Skeletal muscle tissue (tissue), 4 donors: ENCODE data around the gene CDT1. TPM values are rescaled to one million over a fixed set of nuclear protein-coding genes. Genes with fewer than 3 reads are reported as not detected.

Experiments
- H3K27ac ChIP-seq: one replicate; pipeline ENCODE4 v1.7.0; 2013; ENCODE audit warnings: mild to moderate bottlenecking, low read depth, low read length, inconsistent platforms
- H3K27me3 ChIP-seq, 3 donors: one replicate each; pipeline ENCODE4 v1.7.0; 2013; ENCODE audit warnings: low read length in 3 of 3; ENCODE audit not compliant: control insufficient read depth in 3 of 3, insufficient read depth in 3 of 3
- H3K36me3 ChIP-seq, 3 donors: one replicate each; pipeline ENCODE4 v1.7.0; 2013; ENCODE audit warnings: low read length in 3 of 3; ENCODE audit not compliant: control insufficient read depth in 3 of 3, insufficient read depth in 3 of 3
- H3K4me1 ChIP-seq, 3 donors: one replicate each; pipeline ENCODE4 v1.7.0; 2013; ENCODE audit warnings: low read length in 3 of 3, mild to moderate bottlenecking in 3 of 3; ENCODE audit not compliant: control insufficient read depth in 3 of 3, insufficient read depth in 3 of 3
- H3K4me3 ChIP-seq, 3 donors: one replicate each; pipeline ENCODE4 v1.7.0; 2013; ENCODE audit warnings: low read length in 3 of 3
- H3K9ac ChIP-seq, 3 donors: one replicate each; pipeline ENCODE4 v1.7.0; 2013; ENCODE audit warnings: low read length in 3 of 3, mild to moderate bottlenecking in 3 of 3, moderate library complexity in 2 of 3, low read depth in 1 of 3
- H3K9me3 ChIP-seq, 3 donors: one replicate each; pipeline ENCODE4 v1.7.0; 2013; ENCODE audit warnings: low read length in 3 of 3; ENCODE audit not compliant: control insufficient read depth in 3 of 3
- total RNA-seq: library from RNA; depleted of rRNA; stranded (reverse); fragments of >200 nt; gene quantifications from one replicate; pipeline ENCODE4 v1.2.3, GENCODE V29; 2014
- donor health status: Osteomylitis.

CDT1 gene
- total RNA-seq, 1 donor from 2014 or later, result 6.3 TPM

DNA sequence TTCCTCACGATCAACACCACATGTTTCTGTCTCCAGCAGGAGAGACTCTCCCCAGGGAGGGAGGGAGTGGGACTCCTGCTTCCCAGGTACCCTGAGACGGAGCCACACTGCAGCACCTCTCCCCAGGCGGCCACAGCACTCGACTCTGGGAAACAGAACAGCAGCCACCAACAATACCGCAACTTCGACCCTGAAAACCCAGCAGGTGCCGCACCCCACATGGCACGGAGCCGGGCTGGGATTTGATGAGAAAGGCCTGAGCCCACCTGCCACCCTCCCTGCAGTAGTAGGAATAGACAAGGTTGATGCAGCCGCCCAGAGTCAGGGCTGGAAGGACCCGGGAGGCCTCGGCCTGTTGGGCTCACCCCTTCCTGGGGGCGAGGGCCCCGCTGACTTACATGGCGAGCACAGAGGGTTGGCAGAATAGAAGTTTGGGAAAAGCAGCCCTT lies 38.7 kb downstream of the CDT1 start:
- peaks cover 13 to 17% (median 14%) of the 10 kb centered on the region in 3 donors for H3K36me3 ChIP-seq
- H3K27me3 ChIP-seq, result no peaks in the 10 kb centered on the region

DNA sequence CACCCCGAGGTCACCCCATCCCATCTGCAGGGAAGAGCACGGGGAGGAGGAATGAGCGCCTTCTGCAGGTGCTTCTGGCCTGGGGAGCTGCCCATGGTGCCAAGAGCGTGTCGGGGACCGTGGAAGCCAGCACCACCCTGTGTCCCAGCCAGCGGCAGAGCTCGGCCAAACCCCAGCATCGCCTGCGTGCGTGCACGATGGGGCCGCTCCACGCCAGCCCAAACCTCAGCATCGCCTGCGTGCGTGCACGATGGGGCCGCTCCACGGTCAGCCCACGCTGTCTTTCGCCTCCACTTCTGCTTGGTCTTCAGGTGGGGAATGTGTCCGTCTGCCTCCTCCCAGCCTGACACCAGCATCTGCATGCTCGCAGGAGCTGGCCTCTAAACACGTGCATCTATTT lies 39.2 kb downstream of the CDT1 start:
- Histone ChIP-seq H3K27ac (no peak overlapping the region), H3K36me3 (peaks cover 14 to 17% (median 14%) of the 10 kb centered on the region in 3 donors), H3K9me3 (no peaks in the 10 kb centered on the region), H3K9ac (no peak overlapping the region), H3K27me3 (no peaks in the 10 kb centered on the region), H3K4me3 (no peak overlapping the region), H3K4me1 (no peaks in the 10 kb centered on the region)

More for the DNA sequence above, 38.7 kb downstream of the CDT1 start:
- Histone ChIP-seq H3K9me3 (no peaks in the 10 kb centered on the region), H3K27ac (no peak overlapping the region), H3K9ac (no peak overlapping the region), H3K4me1 (no peaks in the 10 kb centered on the region), H3K4me3 (no peak overlapping the region)

DNA sequence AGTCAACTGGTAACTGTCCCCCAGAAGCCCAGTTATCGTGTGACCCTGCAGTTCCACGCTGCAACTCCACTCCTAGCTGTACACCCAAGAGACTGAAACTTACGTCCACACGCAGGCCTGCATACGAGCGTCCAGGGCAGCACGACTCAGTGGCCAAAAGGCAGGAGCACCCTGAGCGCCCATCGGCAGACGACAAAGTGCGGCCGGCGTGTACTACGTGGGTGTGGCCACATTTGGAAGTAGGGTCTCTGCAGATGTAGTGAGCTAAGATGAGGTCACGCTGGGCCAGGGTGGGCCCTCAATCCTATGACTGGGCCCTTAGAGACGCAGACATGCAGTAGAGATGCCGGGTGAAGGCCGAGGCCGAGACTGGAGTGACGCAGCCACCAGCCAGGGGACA lies 39.7 kb downstream of the CDT1 start:
- no peaks in the 10 kb centered on the region for H3K4me1 ChIP-seq
- peaks cover 14 to 17% (median 14%) of the 10 kb centered on the region in 3 donors for H3K36me3 ChIP-seq
- H3K9ac ChIP-seq, result no peak overlapping the region
- no peaks in the 10 kb centered on the region for H3K9me3 ChIP-seq
- no peak overlapping the region for H3K4me3 ChIP-seq
- no peak overlapping the region for H3K27ac ChIP-seq
- H3K27me3 ChIP-seq, result no peaks in the 10 kb centered on the region

DNA sequence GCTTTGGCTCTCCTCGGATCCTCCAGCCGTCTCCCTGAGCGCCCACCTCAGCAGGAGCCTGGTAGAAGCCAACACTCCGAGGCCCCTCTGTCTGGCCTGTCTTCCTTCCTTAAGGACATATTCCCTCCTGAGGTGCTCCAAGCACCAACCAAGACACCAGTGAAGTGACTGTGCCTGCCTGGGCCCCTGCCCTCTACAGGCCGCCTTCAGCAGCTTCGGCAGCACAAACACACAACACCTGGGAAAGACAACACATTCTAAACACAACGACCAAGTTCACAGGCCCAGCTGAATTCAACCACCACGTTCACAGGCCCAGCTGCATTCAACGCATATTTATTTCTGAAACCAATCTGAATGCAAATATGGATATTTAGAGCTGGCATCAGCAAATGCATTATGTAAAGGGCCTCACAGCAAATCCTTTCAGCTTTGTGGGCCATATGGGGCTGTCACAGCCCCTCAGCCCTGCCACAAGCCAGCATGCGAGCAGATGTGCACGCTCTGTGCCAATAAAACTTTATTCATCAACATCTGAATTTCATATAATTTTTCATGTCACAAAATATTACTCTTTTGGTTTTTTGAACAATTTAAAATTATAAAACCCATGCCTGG lies 40.9 kb downstream of the CDT1 start:
- Histone ChIP-seq H3K9ac (no peak overlapping the region), H3K4me3 (no peak overlapping the region), H3K36me3 (peaks cover 9 to 12% (median 10%) of the 10 kb centered on the region in 3 donors), H3K27ac (no peak overlapping the region), H3K4me1 (no peaks in the 10 kb centered on the region), H3K27me3 (no peaks in the 10 kb centered on the region), H3K9me3 (no peaks in the 10 kb centered on the region)

DNA sequence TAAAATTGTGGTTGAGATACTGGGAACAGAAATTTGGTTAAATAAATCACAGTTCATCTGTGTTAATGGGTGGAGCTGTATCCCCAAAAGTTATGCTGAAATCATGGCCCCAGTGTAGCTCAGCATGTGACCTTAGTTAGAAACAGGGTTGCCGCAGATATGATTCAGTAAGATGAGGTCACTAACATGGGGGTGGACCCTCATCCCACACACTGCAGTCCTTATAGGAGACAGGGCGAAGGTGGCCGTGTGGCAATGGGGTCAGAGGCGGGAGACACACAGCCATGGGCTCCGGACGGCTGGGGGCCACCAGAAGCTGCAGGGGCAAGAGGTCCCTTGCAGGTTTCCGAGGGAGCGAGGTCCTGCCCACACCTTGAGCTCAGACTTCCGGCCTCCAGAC lies 42.5 kb downstream of the CDT1 start:
- Histone ChIP-seq H3K9ac (no peak overlapping the region), H3K9me3 (no peaks in the 10 kb centered on the region), H3K4me3 (no peak overlapping the region), H3K36me3 (peaks cover 0 to 5% (median 2%) of the 10 kb centered on the region in 3 donors), H3K27ac (no peak overlapping the region), H3K27me3 (no peaks in the 10 kb centered on the region), H3K4me1 (no peaks in the 10 kb centered on the region)

DNA sequence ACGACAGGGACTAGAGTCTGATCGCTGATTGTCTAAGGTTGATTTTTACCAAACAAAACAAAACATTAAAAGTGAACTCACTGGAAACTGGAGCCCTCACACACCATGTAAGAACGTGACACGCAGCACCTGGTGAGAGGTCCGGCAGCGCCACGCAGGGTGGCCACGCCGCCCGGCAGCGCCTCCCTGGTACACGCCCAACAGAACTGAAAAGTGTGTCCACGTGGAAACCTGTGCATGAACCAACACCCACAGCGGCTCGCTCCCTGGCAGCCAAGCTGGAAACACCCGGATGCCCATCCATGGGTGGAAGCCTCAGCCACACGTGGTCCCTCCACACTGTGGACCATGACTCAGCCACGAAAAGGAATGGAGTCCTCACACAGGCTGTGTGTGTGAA lies 44.1 kb downstream of the CDT1 start:
- Histone ChIP-seq H3K9me3 (no peaks in the 10 kb centered on the region), H3K27me3 (no peaks in the 10 kb centered on the region), H3K9ac (no peak overlapping the region), H3K27ac (no peak overlapping the region), H3K4me3 (no peak overlapping the region), H3K4me1 (no peaks in the 10 kb centered on the region), H3K36me3 (peaks cover 0 to 5% (median 2%) of the 10 kb centered on the region in 3 donors)

DNA sequence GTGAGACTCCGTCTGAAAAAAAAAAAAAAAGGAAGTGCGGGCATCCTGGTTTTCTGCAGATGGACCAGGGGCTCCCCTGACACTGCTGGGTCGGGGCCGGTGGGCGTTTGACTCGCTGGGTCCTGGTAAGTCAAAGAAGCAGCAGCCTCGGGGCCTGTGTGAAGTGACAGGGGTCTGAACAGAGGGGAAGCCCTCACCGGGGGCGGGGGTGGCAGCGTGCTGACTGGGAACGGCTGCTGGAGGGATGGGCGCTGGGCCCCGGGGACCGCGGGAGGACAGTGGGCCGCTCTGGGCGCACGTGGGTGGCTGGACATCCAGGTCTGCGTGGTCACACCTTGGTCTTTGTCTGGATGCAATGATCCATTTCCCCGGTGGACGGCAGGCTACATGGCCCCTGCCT lies 45.0 kb downstream of the CDT1 start:
- H3K36me3 ChIP-seq, result peaks cover 0 to 5% (median 2%) of the 10 kb centered on the region in 3 donors
- peaks cover 0 to 4% (median 0%) of the 10 kb centered on the region in 3 donors for H3K4me1 ChIP-seq
- H3K27ac ChIP-seq, result no peak overlapping the region
- no peak overlapping the region for H3K4me3 ChIP-seq
- no peaks in the 10 kb centered on the region for H3K27me3 ChIP-seq
- no peak overlapping the region for H3K9ac ChIP-seq
- no peaks in the 10 kb centered on the region for H3K9me3 ChIP-seq

DNA sequence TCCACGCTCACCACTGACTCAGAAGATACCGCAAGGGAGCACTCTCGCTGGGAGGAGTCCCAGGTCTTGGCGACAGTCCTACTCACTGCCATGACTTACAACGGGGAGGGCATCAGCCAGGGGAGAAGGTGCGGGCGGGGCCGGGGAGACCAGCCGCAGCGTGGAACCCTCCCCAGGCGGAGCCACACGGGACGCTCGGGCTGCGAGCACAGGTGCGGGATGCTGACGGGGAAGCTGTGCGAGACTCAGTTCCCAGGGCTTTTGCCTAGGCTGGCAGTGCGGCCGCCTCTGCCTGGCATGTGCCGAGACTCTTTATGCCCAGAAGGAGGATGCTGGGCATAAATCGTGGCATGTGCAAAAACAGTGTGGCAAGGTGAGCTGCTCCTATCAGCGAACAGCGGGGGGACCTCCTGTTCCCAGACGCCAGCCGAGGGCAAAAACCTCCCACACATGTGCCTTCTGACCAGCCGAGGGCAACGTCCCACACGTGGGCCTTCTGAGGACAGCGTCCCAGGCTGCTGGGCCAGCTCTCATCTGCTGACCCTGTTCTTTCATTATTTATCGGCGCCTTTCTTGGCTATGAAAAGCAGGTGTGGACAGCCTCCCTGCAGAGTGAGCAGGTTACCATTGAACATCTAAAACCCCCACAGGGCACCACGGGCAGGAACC lies 47.1 kb downstream of the CDT1 start:
- no peak overlapping the region for H3K9ac ChIP-seq
- H3K27me3 ChIP-seq, result no peaks in the 10 kb centered on the region
- H3K27ac ChIP-seq, result no peak overlapping the region
- H3K4me1 ChIP-seq, result peaks cover 1 to 17% (median 4%) of the 10 kb centered on the region in 3 donors
- no peak overlapping the region for H3K4me3 ChIP-seq
- H3K9me3 ChIP-seq, result no peaks in the 10 kb centered on the region
- peaks cover 0 to 5% (median 2%) of the 10 kb centered on the region in 3 donors for H3K36me3 ChIP-seq

DNA sequence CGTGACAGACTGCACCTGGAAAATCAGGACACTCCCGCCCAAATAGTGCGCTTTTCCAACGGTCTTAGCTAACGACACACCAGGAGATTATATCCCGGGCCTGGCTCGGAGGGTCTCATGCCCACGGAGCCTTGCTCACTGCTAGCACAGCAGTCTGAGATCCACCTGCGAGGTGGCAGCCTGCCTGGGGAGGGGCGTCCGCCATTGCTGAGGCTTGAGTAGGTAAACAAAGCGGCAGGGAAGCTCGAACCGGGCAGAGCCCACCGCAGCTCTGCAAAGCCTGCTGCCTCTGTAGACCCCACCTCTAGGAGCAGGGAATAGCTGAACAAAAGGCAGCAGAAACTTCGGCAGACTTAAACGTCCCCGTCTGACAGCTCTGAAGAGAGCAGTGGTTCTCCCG lies 48.0 kb downstream of the CDT1 start:
- no peaks in the 10 kb centered on the region for H3K27me3 ChIP-seq
- no peak overlapping the region for H3K27ac ChIP-seq
- peaks cover 8 to 24% (median 10%) of the 10 kb centered on the region in 3 donors for H3K4me1 ChIP-seq
- peaks cover 0 to 5% (median 5%) of the 10 kb centered on the region in 3 donors for H3K36me3 ChIP-seq
- H3K9ac ChIP-seq, result no peak overlapping the region
- no peak overlapping the region for H3K4me3 ChIP-seq
- H3K9me3 ChIP-seq, result no peaks in the 10 kb centered on the region

DNA sequence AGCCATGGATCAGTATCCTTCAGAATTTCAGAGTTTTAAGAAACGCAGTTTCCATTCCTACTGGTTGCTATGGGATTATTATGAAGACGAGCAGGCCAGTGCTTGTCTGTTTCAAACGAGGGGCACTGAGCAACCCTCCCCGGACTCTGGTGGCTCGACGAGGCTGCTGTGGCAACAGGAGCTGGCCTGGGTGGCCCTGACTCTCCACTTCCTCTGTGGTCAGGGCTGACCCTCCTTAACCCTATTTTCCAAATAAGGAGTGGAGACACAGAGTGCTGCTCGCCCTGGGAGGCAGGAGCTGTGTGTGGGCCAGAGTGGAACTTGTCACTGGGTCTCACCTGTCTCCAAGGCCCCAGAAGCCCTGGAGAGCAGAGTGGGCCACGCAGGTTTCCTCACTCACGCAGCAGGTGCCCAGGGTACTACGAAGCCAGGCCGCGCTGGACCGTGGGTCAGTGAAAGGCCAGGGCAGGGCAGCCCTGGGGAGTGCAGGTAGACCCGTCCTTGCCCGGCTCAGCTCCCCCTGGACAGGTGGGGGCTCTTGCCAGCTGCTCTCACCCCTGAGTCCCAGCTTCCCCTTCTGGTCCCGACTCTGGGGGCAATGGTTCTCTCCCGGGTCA lies 49.8 kb downstream of the CDT1 start:
- no peak overlapping the region for H3K27ac ChIP-seq

More for the DNA sequence above, 49.8 kb downstream of the CDT1 start:
- Histone ChIP-seq H3K9ac (no peak overlapping the region), H3K36me3 (peaks cover 2 to 5% (median 3%) of the 10 kb centered on the region in 3 donors), H3K27me3 (no peaks in the 10 kb centered on the region), H3K9me3 (no peaks in the 10 kb centered on the region), H3K4me3 (no peak overlapping the region), H3K4me1 (peaks cover 15 to 37% (median 17%) of the 10 kb centered on the region in 3 donors)
